Activated CD8-positive, alpha-beta memory T cell treated with anti-CD3 and anti-CD28 coated beads, Interleukin-2, amount 50 U/mL, for 48 hours (primary cell): ENCODE results near the gene VPS18.
A peak's percentile ranks its signal among the peaks of the same experiment; 100 is the strongest.

Experiments
- DNase-seq: peaks from one replicate; pipeline ENCODE4 v3.0.0-alpha.2; 2020

The VPS18 gene

GRCh38 chr15:40925495-40925862, 31.2 kb downstream of the VPS18 start:
- no peak for DNase-seq

GRCh38 chr15:40925863-40926658, 31.8 kb downstream of the VPS18 start:
- no peak for DNase-seq

GRCh38 chr15:40926659-40927494, 32.6 kb downstream of the VPS18 start:
- no peak for DNase-seq

- no peak for DNase-seq
These were observed 33.2 kb downstream of the VPS18 start for GRCh38 chr15:40927495-40927872.

GRCh38 chr15:40927873-40928806, 33.9 kb downstream of the VPS18 start:
- DNase-seq = no peak

- DNase-seq = peak; percentile 74
These were observed 34.8 kb downstream of the VPS18 start, which contains the start of gene DLL4 for GRCh38 chr15:40928821-40929659. Gene DLL4 (plus strand): TSS chr15:40929340. CDS start chr15:40929669, 329 bp downstream.

- DNase-seq = no peak
These were observed 35.6 kb downstream of the VPS18 start for GRCh38 chr15:40929660-40930429.

GRCh38 chr15:40930430-40931299, 36.4 kb downstream of the VPS18 start:
- DNase-seq = peak; percentile 83

GRCh38 chr15:40931300-40932142, 37.3 kb downstream of the VPS18 start:
- DNase-seq = no peak

GRCh38 chr15:40932156-40932555, 37.9 kb downstream of the VPS18 start:
- no peak for DNase-seq

GRCh38 chr15:40932649-40933516, 38.6 kb downstream of the VPS18 start:
- no peak for DNase-seq

- DNase-seq = no peak
These were observed 39.3 kb downstream of the VPS18 start for GRCh38 chr15:40933517-40933902.

- no peak for DNase-seq
These were observed 40.2 kb downstream of the VPS18 start for GRCh38 chr15:40934457-40934856.

- no peak for DNase-seq
These were observed 42.0 kb downstream of the VPS18 start for GRCh38 chr15:40936234-40936708.

- DNase-seq = no peak
These were observed 42.7 kb downstream of the VPS18 start for GRCh38 chr15:40936709-40937666.

- no peak for DNase-seq
These were observed 43.7 kb downstream of the VPS18 start for GRCh38 chr15:40937762-40938535.
